GM12891 (cell line): ENCODE results near the gene ITSN1.

ENCODE experiments used
- POLR2A ChIP-seq: IDR thresholded peaks from 2 replicates; pipeline ENCODE4 v1.6.1; 2011; ENCODE audit warnings: low read depth, low read length, control low read depth
- POLR2AphosphoS5 ChIP-seq: IDR thresholded peaks from 2 replicates; pipeline ENCODE4 v1.6.1; 2011; ENCODE audit warnings: low read depth, low read length, control low read depth
- TAF1 ChIP-seq: IDR thresholded peaks from 2 replicates; pipeline ENCODE4 v1.6.1; 2011; ENCODE audit warnings: low read depth, low read length, control low read depth

DNA sequence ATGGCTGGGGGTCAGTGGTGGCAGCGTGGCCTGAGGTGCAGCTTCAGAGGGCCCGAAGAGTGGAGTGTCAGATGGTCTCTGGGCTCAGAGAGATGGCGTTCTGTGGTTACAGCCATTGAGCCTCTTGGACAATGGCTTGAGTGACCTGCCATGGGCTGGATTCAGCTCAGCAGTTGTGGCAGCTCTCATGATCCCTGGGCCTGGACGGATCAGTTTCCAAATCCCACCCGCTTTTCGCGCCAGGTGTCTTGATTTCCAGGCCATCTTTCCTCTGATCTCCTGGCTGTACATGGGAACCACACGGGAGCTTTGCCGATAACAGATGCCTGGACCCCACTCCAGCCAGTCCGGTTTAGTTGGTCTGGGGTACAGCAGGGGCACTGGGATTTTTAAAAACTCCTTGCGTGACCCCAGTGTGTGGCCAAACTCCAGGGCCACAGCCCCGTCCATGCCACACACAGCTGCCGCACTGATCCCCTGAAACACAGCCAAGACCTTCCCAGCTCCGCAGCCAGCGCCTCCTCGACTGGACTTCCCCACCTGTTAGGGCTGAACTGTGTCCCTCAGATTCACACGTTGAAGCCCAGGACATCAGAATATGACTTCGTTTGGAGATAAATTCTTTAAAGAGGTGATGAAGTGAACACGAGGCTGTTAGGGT is 205.4 kb downstream of the ITSN1 start:
- TF ChIP-seq POLR2A (no peak), POLR2AphosphoS5 (no peak), TAF1 (no peak)
